Superior temporal gyrus (tissue), 1 donor: ENCODE data around the gene CTNNA1.
"Not testable (repeated sequence)": the region's sequence is repeated elsewhere in the genome, so short reads cannot be mapped to it uniquely, and the experiment has no call there.

Experiments used
- DNase-seq: peaks from one replicate; pipeline ENCODE4 v3.0.0-alpha.2; 2016; ENCODE audit errors: extremely low spot score

CTNNA1 gene

DNA sequence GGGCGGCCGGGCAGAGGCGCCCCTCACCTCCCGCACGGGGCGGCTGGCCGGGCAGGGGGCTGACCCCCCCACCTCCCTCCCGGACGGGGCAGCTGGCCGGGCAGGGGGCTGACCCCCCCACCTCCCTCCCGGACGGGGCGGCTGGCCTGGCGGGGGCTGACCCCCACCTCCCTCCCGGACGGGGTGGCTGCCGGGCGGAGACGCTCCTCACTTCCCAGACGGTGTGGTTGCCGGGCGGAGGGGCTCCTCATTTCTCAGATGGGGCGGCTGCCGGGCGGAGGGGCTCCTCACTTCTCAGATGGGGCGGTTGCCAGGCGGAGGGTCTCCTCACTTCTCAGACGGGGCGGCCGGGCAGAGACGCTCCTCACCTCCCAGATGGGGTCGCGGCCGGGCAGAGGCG, 57.6 kb downstream of the CTNNA1 start:
- DNase-seq = not testable (repeated sequence)

DNA sequence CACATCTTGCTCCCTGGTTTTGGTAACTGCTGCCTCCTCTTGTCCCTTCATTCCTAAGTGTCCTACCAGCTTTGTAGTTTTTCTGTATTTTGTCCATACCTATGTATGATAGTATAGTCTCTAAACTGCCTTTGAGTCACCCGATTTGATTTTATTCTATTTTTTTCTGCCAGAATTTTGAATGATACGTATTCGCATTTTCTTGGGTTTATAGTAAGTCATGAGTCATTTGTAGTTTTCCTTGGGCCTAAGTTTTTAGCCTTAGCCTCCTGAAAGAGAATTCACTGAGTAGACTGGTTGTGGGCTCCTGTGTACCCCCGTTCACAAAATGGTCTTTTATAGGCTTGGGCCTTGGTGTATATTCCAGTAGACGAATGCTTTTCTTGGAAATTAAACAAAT, 62.3 kb downstream of the CTNNA1 start:
- no peak for DNase-seq

- DNase-seq = no peak
Observed at GRCh38 chr5:138817241-138817640, 64.0 kb downstream of the CTNNA1 start.

GRCh38 chr5:138819081-138819480, 65.9 kb downstream of the CTNNA1 start:
- DNase-seq = no peak

GRCh38 chr5:138820695-138821094, 67.5 kb downstream of the CTNNA1 start:
- no peak for DNase-seq

DNA sequence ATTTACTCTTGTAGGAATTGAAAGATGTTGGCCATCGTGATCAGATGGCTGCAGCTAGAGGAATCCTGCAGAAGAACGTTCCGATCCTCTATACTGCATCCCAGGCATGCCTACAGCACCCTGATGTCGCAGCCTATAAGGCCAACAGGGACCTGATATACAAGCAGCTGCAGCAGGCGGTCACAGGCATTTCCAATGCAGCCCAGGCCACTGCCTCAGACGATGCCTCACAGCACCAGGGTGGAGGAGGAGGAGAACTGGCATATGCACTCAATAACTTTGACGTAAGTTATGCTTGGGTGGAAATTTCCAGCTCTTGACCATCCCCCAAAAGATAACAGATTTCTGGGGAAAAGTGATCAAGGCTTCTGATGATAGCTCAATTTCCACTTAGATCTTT, 71.3 kb downstream of the CTNNA1 start:
- no peak for DNase-seq

DNA sequence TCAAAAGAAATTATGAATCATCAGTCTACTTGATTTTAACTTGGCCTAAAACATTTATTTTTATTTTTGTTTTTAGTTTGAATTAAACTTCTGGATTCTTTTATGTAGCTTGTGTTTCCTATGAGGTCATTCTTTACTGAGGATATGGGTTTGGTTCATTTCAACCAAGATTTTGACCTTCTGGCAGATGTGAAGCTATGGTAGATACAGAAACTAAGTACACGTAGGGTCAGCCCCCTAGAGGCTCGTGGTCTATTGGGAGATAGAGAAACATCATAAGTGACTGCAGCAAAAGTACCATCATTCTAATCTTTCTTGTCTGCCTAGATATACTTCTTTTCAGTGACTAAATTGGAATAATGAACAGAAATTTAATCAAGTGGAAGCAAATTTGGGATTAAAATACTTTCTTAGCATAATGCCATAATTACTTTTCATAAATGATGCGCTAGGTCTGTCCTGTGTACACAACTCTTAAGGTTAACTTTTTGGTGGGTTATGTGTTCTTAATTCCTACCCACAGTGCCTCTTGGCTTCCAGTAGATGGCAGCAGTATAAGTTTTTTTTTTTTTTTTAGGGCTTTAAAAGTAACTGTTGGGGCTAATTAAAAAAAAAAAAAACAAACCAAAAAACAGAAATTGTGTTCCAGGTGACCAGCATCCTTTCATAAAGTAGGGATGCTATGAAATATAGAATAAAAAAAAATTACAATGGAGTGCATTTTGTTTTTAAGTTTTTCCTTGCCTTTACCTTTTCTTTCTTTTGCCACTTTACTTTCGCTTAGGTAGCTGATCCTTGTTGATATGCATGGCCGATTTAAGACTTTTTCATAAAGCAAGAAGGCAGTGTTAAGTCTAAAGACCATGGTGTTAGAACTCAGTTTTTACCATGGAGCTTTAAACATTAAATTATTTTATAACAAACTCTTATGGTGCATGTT, 72.0 kb downstream of the CTNNA1 start:
- DNase-seq = peak; percentile 48

GRCh38 chr5:138828556-138828955, 75.3 kb downstream of the CTNNA1 start:
- no peak for DNase-seq

- DNase-seq = no peak
Observed at GRCh38 chr5:138829341-138829740, 76.1 kb downstream of the CTNNA1 start.

GRCh38 chr5:138831703-138832102, 78.5 kb downstream of the CTNNA1 start:
- DNase-seq = no peak

DNA sequence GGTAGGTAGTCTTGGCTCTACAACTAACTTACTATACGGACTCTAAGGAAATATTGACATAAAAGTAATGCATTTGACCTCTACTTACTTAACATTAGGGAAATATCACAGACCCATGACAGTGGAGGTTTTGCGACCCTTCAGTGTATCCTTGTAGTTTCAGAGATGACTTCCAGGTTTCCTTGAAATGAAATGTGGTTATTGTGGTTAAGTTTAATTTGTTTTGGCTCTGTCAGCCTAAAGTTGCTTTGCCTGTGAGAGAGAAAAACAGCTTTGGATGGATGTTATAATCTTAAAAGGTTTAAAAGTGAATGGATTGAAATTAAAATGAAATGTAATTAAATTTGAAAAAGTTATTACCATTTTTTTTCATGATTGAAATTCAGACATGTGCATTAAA, 79.0 kb downstream of the CTNNA1 start:
- no peak for DNase-seq

DNA sequence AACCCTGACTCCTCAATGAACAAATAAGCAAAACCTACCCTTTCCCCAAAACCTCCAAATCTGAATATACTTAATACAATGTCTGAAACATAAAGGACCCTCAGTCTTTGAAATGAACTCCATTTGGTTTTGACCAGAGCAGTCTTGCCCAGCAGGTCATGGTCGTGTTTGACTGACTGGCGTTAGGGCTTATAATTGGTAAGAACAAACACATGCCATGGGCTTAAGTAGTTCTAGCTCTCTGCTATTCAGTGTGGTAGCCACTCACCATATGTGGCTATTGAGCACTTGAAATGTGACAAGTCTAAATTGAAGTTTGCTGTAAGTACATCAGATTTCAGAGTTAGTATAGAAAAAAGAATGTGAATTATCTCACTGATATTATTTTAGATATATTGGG, 79.9 kb downstream of the CTNNA1 start:
- DNase-seq = no peak

DNA sequence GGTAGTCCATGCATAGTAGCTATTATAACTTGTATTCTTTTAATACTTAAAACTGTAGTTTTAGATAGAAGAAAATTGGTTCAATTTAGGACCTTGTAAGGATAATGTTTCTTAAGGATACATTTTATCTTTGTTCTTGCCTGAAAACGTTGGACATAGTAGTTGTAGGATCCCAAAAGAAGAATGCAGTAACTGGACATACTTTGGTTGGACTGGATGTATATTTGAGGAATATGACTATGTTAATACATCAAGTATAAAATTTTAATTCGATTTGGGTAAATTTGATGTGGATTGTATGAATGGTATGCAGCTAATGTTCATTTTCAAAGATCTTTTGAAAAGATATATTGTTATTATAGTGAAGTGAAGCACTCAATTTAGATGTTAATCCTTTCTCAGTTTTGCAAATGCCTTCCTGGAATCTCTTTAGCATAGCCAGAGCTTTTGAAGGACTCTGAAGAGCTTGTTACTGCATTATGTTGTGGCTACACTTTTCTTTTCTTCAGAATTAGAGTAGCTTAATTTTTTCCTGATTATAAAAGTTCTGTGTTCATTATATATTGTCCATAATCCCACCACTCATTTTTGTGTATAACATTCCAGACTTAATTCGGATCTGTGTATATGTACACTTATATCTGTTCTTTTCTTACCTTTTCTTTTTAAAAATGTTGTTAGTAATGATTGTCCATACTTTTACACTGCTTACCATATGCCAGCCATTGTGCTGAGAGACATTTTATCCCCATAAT, 80.7 kb downstream of the CTNNA1 start:
- no peak for DNase-seq

- DNase-seq = not testable (repeated sequence)
Observed at GRCh38 chr5:138834853-138835252, 81.6 kb downstream of the CTNNA1 start.

GRCh38 chr5:138837160-138837559, 83.9 kb downstream of the CTNNA1 start:
- no peak for DNase-seq

DNA sequence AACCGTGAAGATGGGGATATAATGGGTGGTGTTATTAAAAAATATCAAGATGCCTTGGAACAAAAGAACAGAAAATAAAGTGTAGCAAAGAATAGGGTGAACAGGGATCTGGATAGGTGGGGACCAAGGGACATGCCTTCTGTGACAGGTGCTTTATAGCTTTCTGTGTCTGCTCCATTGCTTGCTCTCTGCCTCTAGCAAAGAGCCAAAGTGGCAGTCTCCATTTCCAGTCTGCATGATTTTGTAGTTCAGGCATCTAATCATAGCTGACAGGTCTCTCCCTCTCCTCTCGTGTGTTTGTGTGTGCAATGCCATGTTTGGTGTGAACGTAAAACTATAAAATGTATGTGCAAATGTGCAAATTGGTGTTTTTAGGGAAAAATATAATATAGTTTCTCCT, 86.9 kb downstream of the CTNNA1 start:
- DNase-seq = no peak

- DNase-seq = no peak
Observed at GRCh38 chr5:138841531-138841930, 88.3 kb downstream of the CTNNA1 start.

DNA sequence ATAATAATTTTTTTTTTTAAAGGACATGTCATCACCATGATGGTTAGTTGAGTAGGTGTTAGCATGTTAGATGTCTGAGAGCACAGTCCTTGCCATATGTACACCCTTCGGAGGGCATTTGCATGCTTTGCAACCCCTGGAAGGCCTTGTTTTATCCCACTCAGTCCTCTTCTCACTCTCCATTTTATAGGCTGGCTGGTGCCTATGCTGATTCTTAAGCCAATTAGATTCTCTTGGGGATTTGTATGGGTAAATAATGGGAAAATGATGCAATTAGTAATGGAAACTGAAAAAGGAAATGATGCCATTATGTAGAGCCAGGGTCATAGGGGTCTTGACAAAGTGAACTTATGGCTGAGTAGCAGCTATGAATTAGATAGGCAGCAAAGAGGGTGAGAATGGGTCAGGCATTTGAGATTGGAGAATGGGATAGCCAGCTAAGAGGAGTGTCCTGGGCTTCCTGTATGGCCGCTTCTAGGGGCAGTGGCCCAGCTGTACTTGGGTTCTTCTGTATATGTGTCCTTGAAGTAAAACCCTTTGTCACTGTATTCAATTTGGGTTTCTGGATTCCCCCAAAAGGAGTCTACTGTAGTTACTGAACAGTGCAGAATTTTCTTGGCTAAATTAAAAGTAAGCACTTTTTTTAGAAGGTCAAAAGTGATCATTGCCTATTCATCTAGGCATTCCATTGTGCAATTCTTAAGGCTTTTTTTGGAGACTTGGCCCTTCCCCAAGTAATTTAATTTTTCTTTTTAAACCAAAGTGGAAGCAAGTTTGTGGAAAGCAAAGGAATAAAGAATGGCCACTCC, 90.3 kb downstream of the CTNNA1 start:
- DNase-seq = no peak

DNA sequence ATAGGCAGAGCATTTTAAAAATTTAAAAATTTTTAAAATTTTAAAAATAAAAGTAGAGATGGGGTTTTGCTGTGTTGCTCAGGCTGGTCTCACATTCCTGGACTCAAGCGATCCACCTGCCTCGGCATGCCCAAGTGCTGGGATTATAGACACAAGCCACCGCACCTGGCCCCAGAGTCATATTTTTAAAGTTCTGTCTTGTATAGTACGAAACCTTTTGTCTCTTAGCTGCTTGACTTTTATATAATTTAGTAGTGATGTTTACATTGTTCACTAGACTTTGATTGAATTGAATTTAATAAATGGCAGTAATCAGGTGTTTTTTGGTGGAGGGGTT, 90.9 kb downstream of the CTNNA1 start:
- no peak for DNase-seq

GRCh38 chr5:138844812-138845513, 91.7 kb downstream of the CTNNA1 start:
- no peak for DNase-seq

GRCh38 chr5:138849439-138849838, 96.2 kb downstream of the CTNNA1 start:
- DNase-seq = no peak

GRCh38 chr5:138849882-138850281, 96.7 kb downstream of the CTNNA1 start:
- no peak for DNase-seq
